Small intestine (tissue), 7 donors: Measurements from ENCODE around the gene ALG6. TPM values are rescaled to one million over a fixed set of nuclear protein-coding genes. Genes with fewer than 3 reads are reported as not detected.

ENCODE experiments used
- DNase-seq, 2 donors: peaks; one replicate each; pipeline versions ENCODE4 v3.0.0 to v3.0.0-alpha.2; 2013
- FAIRE-seq: peaks from 2 replicates; lab custom pipeline; 2012; peaks lifted over from hg19 to GRCh38; lab: Jason Lieb, UNC
- H3K27ac ChIP-seq, 3 donors: one replicate each; pipeline ENCODE4 v1.5.1; 2013; ENCODE audit warnings: low read length in 2 of 3, mild to moderate bottlenecking in 2 of 3, control low read depth in 1 of 3, inconsistent platforms in 1 of 3, low read depth in 1 of 3, moderate library complexity in 1 of 3
- H3K27me3 ChIP-seq, 3 donors: one replicate each; pipeline ENCODE4 v1.6.1; 2013; ENCODE audit warnings: low read length in 3 of 3, inconsistent platforms in 1 of 3; ENCODE audit not compliant: control insufficient read depth in 3 of 3, insufficient read depth in 3 of 3
- H3K36me3 ChIP-seq, 3 donors: one replicate each; pipeline ENCODE4 v1.6.1; 2013; ENCODE audit warnings: low read length in 3 of 3, inconsistent platforms in 1 of 3, low read depth in 1 of 3, mild to moderate bottlenecking in 1 of 3, moderate library complexity in 1 of 3; ENCODE audit not compliant: control insufficient read depth in 3 of 3, insufficient read depth in 2 of 3
- H3K4me1 ChIP-seq, 3 donors: one replicate each; pipeline ENCODE4 v1.6.1; 2013; ENCODE audit warnings: low read length in 2 of 3, inconsistent platforms in 1 of 3, low read depth in 1 of 3, mild to moderate bottlenecking in 1 of 3, moderate library complexity in 1 of 3; ENCODE audit not compliant: control insufficient read depth in 3 of 3, insufficient read depth in 2 of 3
- H3K4me3 ChIP-seq, 3 donors: one replicate each; pipeline ENCODE4 v1.5.1; 2013; ENCODE audit warnings: low read length in 3 of 3, control low read depth in 1 of 3, inconsistent platforms in 1 of 3, low read depth in 1 of 3, mild to moderate bottlenecking in 1 of 3, moderate library complexity in 1 of 3
- H3K9me3 ChIP-seq, 2 donors: one replicate each; pipeline ENCODE4 v1.6.1; 2013; ENCODE audit warnings: low read depth in 1 of 2, low read length in 1 of 2; ENCODE audit not compliant: control insufficient read depth in 2 of 2, insufficient read depth in 1 of 2
- WGBS, 3 donors: extraction: QIAGEN DNeasy Blood & Tissue Kit; methylation state at CpG; one replicate each; pipeline ENCODE4 v1.1.7; 2013; 5-methylcytosine and 5-hydroxymethylcytosine counted together
- polyA plus RNA-seq, 4 donors: library from polyadenylated mRNA; stranded (reverse) in 3 of 4; unstranded in 1 of 4; fragments of 200-250 nt in 3 of 4; fragments of 120-200 nt in 1 of 4; gene quantifications; one replicate each; pipeline versions ENCODE4 v1.2.1 to v1.2.3, GENCODE V29; 2013
- donor health status: healthy with polysubstance abuse.
- donor health status: control.
- donor health status: control.
- donor health status: Bipolar disorder and iron deficiency.
- donor health status: healthy.

The ALG6 gene
- polyA plus RNA-seq, 4 donors: 5.9 to 19.4 (median 11.3) TPM

DNA sequence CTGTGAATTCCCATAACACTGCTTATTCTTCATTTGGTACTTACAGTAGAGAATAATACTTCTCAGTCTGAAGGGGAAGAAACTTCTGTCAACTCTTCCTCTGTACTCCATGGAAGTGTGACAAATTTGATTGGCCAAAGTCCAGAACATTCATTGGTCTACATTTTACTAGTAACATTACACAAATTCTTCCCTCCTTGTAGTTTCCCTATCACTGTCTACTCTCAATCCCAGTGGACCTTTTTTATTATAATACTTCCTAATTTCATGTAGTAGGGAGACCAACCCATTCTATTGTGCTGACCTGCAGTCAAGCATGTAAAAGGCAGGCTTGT is 74.7 kb downstream of the ALG6 start:
- DNase-seq (no peak), FAIRE-seq (no peak)
- H3K4me1 ChIP-seq: no peaks in the 10 kb centered on the region
- H3K36me3 ChIP-seq: no peaks in the 10 kb centered on the region
- no peak overlapping the region for H3K4me3 ChIP-seq
- no peaks in the 10 kb centered on the region for H3K27me3 ChIP-seq
- no peaks in the 10 kb centered on the region for H3K9me3 ChIP-seq
- H3K27ac ChIP-seq: no peak overlapping the region

DNA sequence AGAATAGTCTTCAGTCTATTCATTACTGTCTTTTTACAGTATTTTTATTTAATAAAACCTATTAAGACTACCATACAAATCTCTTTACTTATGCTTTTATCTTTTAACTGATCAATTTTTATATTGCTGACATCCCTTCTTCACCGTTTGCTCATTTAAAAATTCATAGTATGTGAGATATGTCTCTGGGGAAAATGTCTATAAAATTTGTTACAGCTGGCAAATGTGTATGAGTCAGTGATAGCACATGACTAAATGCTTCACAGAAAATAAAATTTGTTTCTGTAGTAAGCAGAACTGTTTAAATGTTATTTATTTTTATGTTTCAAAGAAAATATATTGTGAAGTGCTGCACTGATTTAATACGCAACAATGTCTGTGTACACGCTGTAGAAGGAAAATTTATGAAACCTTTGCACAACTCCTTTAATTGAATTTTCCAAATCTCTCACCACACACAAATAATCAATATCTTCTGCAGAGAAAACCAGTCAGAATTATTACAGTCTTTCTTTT is 81.4 kb downstream of the ALG6 start:
- WGBS, 3 donors: 89 to 94% (median 93%) methylated on average over 3 of the region's 3 CpGs
- no peak overlapping the region for H3K27ac ChIP-seq
- H3K36me3 ChIP-seq: no peaks in the 10 kb centered on the region
- H3K9me3 ChIP-seq: no peaks in the 10 kb centered on the region
- H3K4me3 ChIP-seq: no peak overlapping the region
- no peaks in the 10 kb centered on the region for H3K4me1 ChIP-seq
- no peaks in the 10 kb centered on the region for H3K27me3 ChIP-seq
- no peak for FAIRE-seq
- no peak for DNase-seq

DNA sequence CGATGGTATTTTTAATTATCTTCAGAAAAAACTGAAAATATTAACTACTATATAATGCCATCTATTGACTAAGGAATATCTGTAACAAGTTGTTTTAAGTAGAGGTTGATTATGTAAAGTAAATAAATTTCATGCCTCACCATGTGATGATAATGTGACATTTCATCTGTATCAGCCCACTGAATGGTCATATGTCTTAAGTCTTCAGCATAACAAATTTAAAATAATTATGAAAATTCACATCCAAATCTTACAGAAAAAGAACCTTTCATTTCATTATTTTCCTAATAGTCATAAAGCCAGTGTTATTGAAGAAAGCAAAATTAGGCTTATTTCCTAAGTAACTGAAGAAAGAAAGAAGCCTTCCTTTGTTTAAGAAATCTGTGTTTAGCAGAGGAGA is 83.0 kb downstream of the ALG6 start:
- no peaks in the 10 kb centered on the region for H3K9me3 ChIP-seq
- no peak for FAIRE-seq
- H3K4me1 ChIP-seq: no peaks in the 10 kb centered on the region
- H3K36me3 ChIP-seq: no peaks in the 10 kb centered on the region
- no peak for DNase-seq
- WGBS, 3 donors: 73 to 90% (median 86%) methylated on average over 1 of the region's 1 CpG
- no peak overlapping the region for H3K4me3 ChIP-seq
- H3K27ac ChIP-seq: no peak overlapping the region
- no peaks in the 10 kb centered on the region for H3K27me3 ChIP-seq

DNA sequence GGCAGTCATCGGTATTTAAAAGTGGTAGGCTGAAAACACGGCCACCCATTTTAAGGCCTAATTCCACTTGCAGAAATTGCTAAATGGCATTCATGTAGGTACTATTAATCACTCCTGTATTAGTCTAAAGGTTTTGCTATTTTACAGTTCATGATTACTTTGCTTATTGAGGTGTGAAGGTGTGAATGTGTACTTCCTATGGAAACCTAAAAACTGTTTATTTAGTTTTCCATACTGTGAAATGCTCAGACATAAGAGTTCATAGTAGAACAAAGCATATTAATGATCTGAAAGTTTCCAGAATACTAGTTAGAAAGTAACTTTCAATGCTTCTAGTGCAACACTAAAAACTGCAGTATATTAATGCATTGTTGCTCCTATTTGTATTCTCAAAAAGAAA is 85.8 kb downstream of the ALG6 start:
- no peaks in the 10 kb centered on the region for H3K9me3 ChIP-seq
- H3K36me3 ChIP-seq: no peaks in the 10 kb centered on the region
- 97 to 99% (median 99%) methylated on average over 2 of the region's 2 CpGs for WGBS, 3 donors
- H3K4me3 ChIP-seq: no peak overlapping the region
- H3K27me3 ChIP-seq: no peaks in the 10 kb centered on the region
- FAIRE-seq: no peak
- H3K27ac ChIP-seq: no peak overlapping the region
- DNase-seq: no peak
- H3K4me1 ChIP-seq: no peaks in the 10 kb centered on the region

DNA sequence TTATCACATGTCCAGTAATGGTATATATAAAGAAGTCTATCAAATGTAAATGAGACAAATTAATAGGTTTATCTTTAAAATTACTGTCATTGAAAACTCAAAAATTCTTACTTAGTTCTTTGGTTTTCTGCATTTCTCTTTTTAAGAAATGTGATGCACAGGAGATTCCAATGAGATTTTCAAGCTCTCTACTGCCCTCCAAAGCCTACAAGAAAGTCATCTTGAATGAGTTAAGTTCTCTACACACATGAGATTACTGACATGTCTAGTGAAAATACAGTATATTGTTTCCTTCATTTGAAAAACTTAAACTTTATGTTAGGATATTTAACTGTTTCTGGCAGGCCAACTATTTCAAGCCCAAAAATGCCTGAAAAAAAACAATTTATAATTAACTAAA is 86.8 kb downstream of the ALG6 start:
- no peaks in the 10 kb centered on the region for H3K9me3 ChIP-seq
- H3K4me3 ChIP-seq: no peak overlapping the region
- no peak overlapping the region for H3K27ac ChIP-seq
- FAIRE-seq: no peak
- H3K4me1 ChIP-seq: no peaks in the 10 kb centered on the region
- no peak for DNase-seq
- no peaks in the 10 kb centered on the region for H3K27me3 ChIP-seq
- H3K36me3 ChIP-seq: no peaks in the 10 kb centered on the region

- Histone ChIP-seq H3K27me3 (no peaks in the 10 kb centered on the region), H3K36me3 (no peaks in the 10 kb centered on the region), H3K4me3 (no peak overlapping the region), H3K9me3 (no peaks in the 10 kb centered on the region), H3K4me1 (no peaks in the 10 kb centered on the region), H3K27ac (no peak overlapping the region)
- DNase-seq (no peak), FAIRE-seq (no peak)
These were observed 91.3 kb downstream of the ALG6 start for GRCh38 chr1:63458750-63459149.

GRCh38 chr1:63461661-63462230 is 94.3 kb downstream of the ALG6 start:
- H3K27me3 ChIP-seq: no peaks in the 10 kb centered on the region
- H3K4me1 ChIP-seq: no peaks in the 10 kb centered on the region
- no peaks in the 10 kb centered on the region for H3K36me3 ChIP-seq
- no peak overlapping the region for H3K4me3 ChIP-seq
- DNase-seq (no peak), FAIRE-seq (no peak)
- no peak overlapping the region for H3K27ac ChIP-seq
- no peaks in the 10 kb centered on the region for H3K9me3 ChIP-seq
- 97 to 100% (median 100%) methylated on average over 1 of the region's 1 CpG for WGBS, 3 donors

DNA sequence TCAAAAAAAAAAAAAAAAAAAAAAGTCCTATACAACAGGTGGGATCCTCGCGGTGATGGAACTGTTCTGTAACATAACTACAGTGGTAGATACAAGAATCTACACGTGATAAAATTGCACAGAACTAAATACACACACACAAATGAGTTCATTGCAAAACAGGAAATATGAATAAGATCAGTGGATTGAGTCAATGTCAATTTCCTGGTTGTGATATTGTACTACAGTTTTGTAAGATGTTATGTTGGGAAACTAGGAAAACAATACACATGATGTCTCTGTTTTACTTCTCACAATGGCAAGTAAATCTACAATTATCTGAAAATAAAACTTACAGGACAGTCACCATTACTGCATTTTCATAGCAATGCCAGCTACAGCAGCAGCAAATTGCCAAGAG is 95.8 kb downstream of the ALG6 start:
- H3K27ac ChIP-seq: no peak overlapping the region
- FAIRE-seq: no peak
- H3K27me3 ChIP-seq: no peaks in the 10 kb centered on the region
- no peaks in the 10 kb centered on the region for H3K36me3 ChIP-seq
- H3K4me1 ChIP-seq: no peaks in the 10 kb centered on the region
- no peak for DNase-seq
- WGBS, 3 donors: 71 to 94% (median 84%) methylated on average over 3 of the region's 3 CpGs
- H3K9me3 ChIP-seq: no peaks in the 10 kb centered on the region
- H3K4me3 ChIP-seq: no peak overlapping the region

GRCh38 chr1:63466181-63466580 is 98.8 kb downstream of the ALG6 start:
- 78 to 81% (median 81%) methylated on average over 7 of the region's 7 CpGs for WGBS, 3 donors
- FAIRE-seq (no peak), DNase-seq (no peak)
- Histone ChIP-seq H3K36me3 (no peaks in the 10 kb centered on the region), H3K27me3 (no peaks in the 10 kb centered on the region), H3K9me3 (peaks cover 0 to 2% of the 10 kb centered on the region in 2 donors), H3K4me3 (no peak overlapping the region), H3K4me1 (no peaks in the 10 kb centered on the region), H3K27ac (no peak overlapping the region)
